Stimulated activated CD4-positive, alpha-beta T cell treated with anti-CD3 and anti-CD28 coated beads, Interleukin-2, amount 100 ng/mL, for 48 hours (primary cell): ENCODE measurements around the gene RAD51B.
"Not testable (repeated sequence)": the region's sequence is repeated elsewhere in the genome, so short reads cannot be mapped to it uniquely, and the experiment has no call there.

Experiments used
- DNase-seq, 2 donors: peaks; one replicate each; pipeline ENCODE4 v3.0.0-alpha.2; 2020

RAD51B gene

DNA sequence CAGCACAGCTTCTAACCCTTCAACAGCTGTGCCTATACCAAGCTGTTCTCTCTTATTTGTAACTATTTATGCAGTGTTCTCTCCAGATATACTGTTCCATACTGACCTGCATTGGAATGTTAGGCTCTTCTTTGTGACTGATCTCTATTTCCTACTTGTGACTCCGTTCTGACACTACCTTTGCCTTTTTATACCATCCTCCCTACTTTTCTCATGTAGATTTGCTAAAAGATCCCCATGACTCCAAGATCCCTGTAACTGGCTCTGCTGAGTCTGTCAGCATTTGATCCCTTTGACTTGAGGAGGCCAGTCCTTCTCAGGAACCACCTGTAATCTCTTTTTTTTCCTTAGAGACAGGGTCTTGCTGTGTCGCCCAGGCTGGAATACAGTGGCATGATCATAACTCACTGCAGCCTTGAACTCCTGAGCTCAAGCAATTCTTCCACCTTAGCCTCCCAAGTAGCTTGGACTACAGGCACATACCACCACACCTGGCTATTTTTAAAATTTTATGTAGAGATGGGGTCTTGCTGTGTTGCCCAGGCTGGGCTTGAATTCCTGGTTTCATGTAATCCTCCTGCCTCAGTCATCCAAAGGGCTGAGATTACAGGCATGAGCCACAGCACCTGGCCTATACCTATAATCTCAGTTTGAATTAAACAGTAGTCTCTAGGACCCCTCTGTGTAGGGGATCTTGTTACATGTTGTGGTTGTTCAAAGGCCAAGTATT, 605.0 kb downstream of the RAD51B start:
- no peak for DNase-seq

DNA sequence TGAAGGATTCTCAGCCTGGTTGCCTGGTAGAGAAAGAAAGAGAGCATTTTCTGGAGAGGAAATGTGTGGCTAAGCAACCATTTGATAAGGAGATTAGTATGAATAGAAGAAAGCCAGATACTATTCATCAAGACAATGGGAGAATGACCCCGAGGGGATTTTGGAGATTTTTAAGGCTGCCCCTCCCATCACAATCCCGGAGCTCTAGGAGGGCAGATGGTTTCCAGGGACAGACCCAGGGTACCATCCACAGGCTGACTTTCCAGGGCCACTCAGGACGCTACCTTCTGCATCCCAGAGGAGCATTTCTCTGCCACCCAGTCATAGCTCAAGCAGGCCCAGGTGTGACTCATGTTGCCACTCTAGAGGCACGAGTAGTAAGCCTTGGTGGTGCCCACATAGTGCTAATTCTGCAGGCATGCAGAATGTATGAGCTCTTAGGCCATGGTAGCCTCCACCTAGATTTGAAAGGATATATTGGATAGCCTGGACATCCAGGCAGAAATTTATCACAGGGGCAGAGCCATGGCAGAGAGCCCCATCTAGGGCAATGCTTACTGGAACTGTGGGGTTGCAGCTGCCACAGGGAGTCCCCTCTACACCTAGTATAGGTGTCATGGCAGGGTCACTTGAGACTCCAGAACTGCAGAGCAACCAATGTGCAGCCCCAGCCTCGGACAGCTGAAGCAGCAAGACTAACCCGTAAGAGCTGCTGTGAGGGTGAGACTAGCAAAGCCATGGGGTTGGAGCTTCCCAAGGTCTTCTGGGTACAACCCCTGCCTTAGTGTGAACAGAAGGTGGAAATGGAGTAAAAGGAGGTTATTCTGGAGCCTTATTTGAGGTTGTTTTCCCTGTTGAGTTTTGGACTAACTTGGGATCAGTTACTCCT, 607.3 kb downstream of the RAD51B start:
- no peak for DNase-seq

DNA sequence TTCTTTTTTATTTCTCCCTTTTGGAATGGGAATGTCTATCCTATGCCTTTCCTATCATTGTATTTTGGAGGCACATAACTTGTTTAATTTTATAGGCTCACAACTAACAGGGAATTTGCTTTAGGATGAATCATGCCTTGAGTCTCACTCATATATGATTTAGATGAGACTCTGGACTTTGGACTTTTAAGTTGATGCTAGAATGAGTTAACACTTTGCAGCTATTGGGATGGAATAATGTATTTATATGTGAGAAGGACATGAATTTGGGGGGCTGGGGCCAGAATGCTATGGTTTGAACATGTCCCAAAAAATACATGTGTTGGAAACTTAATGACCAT, 607.9 kb downstream of the RAD51B start:
- no peak for DNase-seq

DNA sequence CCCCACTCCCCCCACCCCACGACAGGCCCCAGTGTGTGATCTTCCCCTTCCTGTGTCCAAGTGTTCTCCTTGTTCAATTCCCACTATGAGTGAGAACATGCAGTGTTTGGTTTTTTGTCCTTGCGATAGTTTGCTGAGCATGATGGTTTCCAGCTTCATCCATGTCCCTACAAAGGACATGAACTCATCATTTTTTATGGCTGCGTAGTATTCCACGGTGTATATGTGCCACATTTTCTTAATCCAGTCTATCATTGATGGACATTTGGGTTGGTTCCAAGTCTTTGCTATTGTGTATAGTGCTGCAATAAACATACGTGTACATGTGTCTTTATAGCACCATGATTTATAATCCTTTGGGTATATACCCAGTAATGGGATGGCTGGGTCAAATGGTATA, 609.3 kb downstream of the RAD51B start:
- not testable (repeated sequence) for DNase-seq

DNA sequence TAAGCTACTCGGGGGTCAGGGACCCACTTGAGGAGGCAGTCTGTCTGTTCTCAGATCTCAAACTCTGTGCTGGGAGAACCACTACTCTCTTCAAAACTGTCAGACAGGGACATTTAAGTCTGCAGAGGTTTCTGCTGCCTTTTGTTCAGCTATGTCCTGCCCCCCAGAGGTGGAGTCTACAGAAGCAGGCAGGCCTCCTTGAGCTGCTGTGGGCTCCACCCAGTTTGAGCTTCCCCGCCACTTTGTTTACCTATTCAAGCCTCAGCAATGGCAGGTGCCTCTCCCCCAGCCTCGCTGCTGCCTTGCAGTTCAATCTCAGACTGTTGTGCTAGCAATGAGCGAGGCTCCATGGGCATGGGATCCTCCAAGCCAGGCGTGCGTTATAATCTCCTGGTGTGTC, 614.6 kb downstream of the RAD51B start:
- DNase-seq, result not testable (repeated sequence)

DNA sequence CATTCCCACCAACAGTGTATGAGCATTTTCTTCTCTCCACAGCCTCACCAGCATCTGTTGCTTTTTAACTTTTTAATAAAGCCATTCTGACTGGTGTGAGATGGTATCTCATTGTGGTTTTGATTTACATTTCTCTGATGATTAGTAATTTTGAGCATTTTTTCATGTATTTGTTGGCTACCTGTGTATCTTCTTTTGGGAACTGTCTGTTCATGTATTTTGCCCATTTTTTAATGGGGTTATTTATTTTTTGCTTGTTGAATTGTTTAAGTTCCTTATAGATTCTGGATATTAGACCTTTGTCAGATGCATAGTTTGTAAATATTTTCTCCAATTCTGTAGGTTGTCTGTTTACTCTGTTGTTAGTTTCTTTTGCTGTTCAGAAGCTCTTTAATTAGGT, 616.1 kb downstream of the RAD51B start:
- DNase-seq, result not testable (repeated sequence)

DNA sequence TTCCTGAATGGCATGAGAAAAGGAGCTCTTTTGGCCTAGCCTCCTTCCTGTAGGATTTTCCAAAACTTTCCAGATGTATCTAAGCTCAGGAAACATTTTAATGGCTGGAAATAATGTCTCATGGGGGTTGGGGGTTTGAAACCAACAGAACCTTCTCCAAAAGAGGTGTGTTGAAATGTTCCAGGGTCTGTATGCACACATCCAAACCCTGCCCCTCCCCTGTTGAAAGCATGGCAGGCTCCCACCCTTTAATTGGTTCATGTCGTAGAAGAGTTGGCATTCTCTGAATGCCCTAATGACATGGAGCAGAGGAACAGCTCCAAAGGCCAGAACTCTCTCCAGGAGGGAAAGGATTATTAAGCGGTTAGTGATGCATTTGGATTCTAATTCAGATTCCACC, 620.1 kb downstream of the RAD51B start:
- no peak for DNase-seq

DNA sequence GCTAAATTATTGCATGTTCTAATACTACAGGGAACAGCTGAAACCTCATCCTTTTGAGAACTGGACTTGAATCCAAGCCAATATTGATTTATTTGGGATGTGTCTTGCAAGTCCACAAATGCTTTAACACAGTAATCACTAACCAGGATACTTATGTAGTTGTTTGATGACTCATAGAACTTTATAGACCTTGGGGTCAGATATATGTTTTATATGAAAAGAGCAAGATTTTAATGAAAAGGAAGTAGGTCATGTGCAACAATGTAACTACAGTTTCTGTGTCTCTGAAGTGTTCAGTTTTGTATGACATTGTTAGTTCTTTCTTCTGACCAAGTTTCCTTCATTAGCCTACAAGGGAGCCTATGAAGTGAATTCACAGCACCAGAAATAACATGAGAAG, 621.2 kb downstream of the RAD51B start:
- no peak for DNase-seq

DNA sequence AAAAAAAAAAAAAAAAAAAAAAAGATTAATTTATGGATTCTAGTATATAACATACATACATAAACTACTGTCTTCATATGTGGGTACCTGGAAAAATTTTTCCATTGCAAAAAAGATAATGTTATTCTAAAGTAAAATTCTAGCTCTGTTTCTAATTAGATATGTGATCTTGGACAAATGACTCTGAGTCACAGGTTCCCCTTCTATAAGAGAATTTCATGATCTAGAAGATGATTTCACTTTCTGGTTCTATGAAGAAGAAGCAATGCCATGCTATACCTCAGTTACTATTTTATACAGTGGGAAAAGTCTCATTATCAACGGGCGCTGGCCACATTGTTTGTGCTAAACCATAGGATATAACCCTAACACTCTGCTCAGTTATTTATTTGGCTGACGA, 622.0 kb downstream of the RAD51B start:
- no peak for DNase-seq

DNA sequence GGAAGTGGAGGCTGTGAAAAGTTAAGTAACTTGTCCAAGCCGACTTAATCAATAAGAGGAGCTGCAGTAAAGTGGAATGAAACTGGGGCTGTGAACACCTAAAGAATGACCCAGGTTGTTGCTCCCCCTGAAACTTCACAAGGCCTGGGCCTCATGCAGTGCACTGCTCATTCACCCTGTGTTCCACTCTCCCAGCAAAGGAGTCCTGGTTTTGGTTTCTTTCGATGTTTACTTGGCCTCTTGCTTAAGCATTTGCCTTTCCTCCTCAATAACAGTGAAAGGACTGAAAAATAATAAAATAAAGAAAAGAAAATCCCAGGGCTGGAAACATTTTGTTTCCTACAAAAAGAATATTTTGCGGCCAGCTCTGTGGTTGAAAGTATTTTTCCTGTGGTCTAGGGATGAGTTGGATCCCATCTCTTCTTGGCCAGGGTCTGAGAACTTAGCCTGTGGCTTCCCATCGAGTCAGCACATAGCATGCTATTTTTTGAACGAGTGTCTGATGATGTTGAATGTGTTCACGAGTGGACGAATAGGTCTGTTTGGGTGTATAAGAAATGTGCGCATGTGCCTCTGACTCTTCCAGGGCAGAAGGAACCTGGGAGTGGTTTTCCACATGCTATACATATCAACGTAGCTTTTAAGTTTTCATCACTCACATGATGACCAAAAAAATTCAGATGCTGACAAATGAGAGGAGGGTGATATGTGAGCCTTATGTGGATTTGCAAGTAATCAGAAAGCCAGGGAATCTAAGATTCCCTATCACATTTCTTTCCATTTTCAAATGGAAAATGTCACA, 623.5 kb downstream of the RAD51B start:
- DNase-seq, result no peak

DNA sequence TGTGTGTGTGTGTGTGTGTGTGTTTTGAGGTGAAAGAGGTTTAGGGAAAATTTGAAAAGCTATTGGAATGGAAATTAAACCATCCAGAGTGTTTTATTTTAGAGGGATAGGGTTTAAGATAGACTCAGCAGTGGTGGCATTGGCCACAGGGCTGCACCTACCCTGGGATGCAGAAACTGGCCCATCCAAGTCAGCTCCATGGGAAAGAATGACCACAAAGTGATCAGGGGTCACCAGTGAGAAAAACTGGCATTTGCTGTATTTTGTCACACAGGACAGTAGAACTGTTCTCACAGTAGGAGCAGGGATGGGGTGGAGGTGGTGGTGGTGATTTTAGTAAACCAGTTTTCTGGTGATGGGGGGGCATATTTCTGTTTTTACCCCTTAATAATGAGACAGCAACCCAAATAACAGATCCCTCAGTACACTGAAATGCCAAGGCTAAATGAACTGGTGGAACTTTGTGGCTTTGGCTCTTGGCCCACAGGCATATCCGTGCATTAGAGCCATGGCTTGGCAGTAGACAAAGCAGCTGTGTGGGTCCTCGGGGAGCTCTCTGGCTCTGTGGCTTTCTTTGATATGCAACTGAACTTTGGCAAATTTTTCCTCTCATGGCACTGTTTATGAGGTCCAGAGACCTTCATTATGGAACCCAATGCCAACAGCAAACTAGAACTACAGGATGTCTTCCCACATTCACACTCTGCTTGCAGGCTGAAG, 625.0 kb downstream of the RAD51B start:
- no peak for DNase-seq

DNA sequence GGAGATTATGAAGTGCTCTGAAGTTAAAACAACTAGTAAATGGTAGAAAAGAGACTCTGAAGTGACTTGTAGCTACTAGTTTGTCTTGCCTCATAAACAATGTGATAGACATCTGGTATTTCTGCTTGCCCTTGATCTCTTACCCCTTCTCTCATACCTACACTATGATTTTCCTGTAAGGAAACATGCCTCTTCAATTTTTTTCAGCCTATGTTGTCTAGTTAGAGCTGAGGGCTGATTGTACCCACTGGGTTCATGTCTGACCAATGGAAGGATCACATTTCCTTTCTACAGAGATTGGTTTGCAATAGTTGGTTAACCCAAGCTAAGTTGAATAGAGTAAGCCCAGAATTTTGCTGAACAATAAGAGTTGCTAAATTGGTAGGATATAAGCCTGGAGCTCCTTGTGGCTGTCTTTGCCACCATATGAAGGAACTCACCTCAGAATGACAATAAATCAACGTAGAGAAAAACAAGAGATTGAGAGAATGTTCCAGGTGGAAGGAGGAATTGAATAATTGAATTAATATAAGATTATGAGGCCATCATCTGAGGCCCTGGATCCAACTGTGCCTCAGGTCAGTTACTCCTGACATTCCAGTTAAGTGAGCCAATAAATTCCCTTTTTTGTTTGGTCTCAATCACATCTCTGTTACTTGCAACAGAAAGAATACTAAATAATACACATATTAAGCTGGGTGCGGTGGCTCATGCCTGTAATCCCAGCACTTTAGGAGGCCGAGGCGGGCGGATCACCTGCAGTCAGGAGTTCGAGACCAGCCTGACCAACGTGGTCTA, 626.9 kb downstream of the RAD51B start:
- DNase-seq, result no peak

DNA sequence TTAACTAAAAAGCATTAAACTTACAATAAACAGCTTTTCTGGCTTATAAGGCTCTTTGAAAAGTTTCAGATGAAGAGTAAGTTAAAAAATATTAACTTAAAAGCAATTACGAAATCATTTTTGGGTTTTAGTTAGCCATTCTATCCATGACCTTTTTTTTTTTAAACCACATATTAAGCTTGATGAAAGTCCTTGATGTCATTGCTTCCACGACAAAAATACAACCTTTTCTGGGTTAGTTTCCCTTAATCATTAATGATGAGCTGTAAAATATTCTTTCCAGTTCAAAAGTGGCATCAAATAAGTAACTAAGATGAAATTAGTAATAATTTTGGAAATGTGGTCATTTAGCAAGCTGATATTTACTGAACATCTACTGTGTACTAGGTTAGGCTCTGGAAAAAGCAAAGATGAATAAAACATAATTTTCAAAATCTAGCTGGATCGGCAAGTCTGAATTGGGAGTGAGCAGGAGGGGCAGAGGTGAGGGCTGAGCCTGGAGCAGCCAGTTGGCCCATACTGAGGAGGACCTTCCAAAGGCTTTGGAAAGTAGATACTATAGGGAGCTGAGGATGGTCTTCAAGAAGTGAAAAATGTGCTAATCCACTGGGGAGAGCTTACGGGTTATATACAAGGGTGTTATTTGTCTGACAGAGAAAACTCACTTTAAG, 628.1 kb downstream of the RAD51B start:
- no peak for DNase-seq

DNA sequence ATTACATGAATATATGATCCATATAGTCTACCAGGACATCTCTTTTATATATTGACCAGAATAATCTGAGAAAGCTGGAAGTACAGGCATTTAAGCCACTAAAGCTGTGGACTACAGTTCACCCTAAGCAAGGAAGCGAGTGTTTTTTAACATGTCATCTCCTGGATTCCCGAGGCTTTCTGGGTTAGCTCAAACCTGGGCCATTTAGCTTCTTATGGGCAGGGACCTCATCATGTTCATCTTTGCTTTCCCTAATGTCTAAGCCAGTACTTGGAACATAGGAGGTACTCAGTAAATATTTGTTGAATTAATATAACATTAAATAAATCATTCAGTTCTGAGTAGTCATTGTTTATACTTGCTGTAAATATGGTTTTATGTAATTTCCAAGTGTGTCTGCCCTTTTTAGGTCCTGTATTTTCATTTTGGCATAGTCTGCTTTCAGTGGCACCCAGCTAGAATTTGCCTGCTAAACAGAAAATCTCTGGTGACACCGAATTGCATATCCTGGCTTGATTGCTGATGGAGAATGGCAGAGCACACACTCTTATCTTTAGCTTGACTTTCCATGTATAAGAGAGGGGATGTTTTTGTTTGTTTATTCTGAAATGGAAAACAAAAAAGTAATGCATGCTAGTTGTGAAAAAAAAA, 628.8 kb downstream of the RAD51B start:
- DNase-seq, result no peak

DNA sequence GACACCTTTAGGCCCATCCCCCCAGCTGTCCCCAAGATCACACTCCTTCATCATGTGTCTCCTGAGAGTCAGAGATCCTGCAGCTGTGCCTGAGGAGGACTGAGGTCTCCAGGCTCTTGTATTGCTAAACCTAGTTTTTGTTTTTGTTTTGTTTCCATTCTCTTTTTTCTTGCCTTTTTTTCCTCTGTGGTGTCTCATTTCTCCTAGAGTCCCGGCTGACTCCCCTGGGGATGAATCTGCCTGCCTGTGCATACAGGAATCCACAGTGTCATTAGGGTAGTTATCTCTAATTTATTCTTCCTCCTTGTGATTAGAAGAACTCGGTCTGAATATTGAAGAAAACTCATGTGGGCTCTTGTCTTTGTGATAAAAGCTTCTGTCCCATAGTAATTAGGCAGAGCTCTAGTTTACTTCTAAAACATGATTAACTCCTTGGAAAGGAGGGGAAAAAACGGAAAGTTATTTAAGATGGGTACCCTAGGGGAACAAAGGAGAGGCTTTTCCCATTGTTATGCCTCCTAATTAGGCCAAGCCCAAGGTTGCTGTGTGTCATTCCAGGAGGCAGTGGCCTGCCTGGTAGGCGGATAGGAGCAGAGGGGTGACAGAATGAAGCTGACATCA, 630.1 kb downstream of the RAD51B start:
- no peak for DNase-seq

DNA sequence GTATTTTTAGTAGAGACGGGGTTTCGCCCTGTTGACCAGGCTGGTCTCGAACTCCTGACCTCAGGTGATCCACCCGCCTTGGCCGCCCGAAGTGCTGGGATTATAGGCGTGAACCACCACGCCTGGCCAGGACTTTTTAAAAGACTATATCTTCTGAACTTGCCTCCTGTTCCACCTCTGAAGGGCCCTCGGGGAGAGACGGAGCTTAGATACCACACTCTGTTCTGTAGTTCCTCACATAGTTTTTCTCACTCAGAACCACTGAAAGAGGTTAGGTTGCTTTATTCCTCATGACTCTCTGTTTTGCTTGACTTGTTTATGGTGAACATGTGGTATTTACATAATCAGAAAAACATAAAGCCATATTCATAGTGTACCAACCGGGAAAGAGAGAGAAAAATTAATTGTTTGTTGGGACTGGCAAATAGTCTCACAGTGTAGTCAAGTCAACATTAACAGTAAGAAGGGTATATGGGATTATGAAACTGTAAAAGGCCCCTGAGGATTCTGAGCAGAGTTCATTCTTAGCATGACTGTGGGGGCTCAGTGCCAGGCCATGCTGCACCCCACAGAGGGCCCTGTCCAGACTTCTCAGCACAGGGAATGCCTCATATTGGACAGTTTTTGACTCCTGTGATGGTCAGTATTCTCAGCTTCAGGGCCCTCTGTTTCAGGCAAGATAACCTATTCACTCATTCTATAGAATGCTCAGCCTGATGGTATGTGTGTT, 631.0 kb downstream of the RAD51B start:
- DNase-seq, result no peak

DNA sequence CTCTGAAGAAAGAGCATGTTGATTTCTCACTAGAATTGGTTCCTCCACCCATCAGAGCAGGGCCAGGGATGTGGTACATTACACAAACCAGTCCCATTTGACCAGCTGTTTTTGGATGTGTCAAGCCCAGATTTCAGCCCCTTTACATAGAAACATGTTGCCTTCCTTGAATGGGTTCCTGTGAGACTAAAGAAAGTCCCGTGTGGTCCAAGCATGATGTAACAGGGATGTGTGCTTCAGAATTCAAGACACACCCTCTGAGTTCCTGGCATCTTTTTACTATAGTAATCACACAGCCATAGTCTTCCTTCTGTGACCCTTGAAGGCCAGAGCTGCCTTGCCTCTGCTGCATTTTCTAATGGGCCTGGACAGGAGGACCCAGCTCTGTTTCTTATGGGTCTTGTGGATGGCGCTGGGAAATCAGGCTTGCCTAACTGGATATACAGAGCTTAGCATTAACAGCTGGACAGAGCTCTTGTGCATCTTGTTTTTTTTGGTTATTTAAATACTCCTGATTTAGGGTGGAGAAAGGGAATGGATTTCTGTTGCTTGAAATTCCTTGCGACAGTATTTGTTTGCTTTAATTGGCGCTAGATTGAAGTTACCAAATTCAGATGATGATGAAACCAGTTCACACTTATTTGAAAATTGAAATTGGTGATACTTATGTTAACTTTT, 632.3 kb downstream of the RAD51B start:
- DNase-seq, result no peak

DNA sequence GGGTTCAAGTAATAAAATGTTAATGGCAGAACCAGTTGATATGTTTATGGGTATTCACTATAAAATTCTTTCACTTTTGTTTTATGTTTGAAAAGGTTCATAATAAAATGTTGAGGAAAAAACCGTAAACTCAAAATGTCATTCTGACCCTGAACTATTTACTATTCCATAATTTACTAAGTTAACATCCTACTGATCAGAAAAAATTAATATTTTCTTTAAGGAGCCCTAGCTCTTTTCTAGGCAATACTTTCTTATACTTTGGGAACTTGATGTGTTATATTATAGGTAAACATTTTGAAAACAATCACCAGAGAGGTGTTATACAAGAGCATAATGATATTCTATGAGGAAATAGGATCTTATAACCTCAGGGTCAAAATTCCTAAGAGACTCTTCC, 638.7 kb downstream of the RAD51B start:
- DNase-seq, result no peak

DNA sequence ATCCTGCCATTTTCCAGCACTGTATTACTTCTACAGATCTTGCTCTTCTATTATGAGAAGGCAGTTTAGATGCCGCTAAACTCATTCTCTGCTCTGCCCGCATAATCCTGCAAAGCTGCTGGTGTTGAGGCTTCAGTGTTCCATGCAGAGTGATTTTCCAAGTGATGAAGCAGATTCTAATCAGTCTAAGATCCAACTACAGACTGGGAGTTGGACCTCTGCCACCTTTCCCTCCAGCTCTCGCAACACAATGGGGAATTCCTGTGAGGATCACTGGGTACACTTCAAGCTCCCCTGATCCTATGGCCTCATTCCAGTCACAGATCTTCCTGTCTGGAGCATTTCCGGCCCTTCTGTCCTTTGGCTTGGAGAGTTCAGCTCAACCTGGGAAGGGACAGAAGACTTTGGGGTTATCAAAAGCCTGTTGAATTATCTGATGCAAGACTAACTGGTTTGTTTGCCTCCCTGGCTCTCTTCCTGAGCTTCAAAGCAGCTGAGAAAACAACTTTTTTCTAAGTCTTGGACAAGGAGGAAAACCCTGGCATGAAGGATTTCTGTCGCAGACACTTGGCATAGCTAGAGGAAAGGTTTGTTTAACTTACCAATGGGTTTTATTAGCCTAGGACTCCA, 639.4 kb downstream of the RAD51B start:
- DNase-seq, result no peak
